Lung (tissue), 12 donors: Measurements from ENCODE around the gene VDAC1. TPM values are rescaled to one million over a fixed set of nuclear protein-coding genes. Genes with fewer than 3 reads are reported as not detected.
A peak's percentile ranks its signal among the peaks of the same experiment; 100 is the strongest.

ENCODE experiments used
- ATAC-seq: fragments of 200-7000 bp; cut with Tn5 transposase; one replicate; pipeline ENCODE4 v1.9.1; 2020; ENCODE audit warnings: moderate number of reproducible peaks; ENCODE audit not compliant: insufficient read depth, low FRiP score
- DNase-seq, 3 donors: peaks; one replicate each; pipeline ENCODE4 v3.0.0-alpha.2; 2013 to 2017
- H3K27ac ChIP-seq, 2 donors: one replicate each; pipeline ENCODE4 v1.5.1; 2013; ENCODE audit warnings: mild to moderate bottlenecking in 2 of 2, moderate library complexity in 2 of 2, control low read depth in 1 of 2, inconsistent platforms in 1 of 2, low read depth in 1 of 2, low read length in 1 of 2
- H3K27me3 ChIP-seq, 3 donors: one replicate each; pipeline ENCODE4 v1.5.1; 2013; ENCODE audit warnings: low read length in 2 of 3; ENCODE audit not compliant: control insufficient read depth in 3 of 3, insufficient read depth in 3 of 3
- H3K36me3 ChIP-seq, 4 donors: one replicate each; pipeline ENCODE4 v1.5.1; 2013; ENCODE audit warnings: low read length in 4 of 4, mild to moderate bottlenecking in 1 of 4, moderate library complexity in 1 of 4; ENCODE audit not compliant: control insufficient read depth in 4 of 4, insufficient read depth in 4 of 4
- H3K4me1 ChIP-seq, 5 donors: one replicate each; pipeline ENCODE4 v1.5.1; 2013; ENCODE audit warnings: low read length in 5 of 5, mild to moderate bottlenecking in 2 of 5, moderate library complexity in 1 of 5; ENCODE audit not compliant: control insufficient read depth in 5 of 5, insufficient read depth in 5 of 5
- H3K4me3 ChIP-seq: one replicate; pipeline ENCODE4 v1.5.1; 2013; ENCODE audit warnings: mild to moderate bottlenecking, control low read depth, moderate library complexity
- H3K9ac ChIP-seq, 2 donors: one replicate each; pipeline ENCODE4 v1.5.1; 2013; ENCODE audit warnings: low read length in 2 of 2, control low read depth in 1 of 2; ENCODE audit not compliant: insufficient read depth in 1 of 2
- H3K9me3 ChIP-seq, 4 donors: one replicate each; pipeline ENCODE4 v1.5.1; 2013; ENCODE audit warnings: low read length in 3 of 4, mild to moderate bottlenecking in 1 of 4, moderate library complexity in 1 of 4; ENCODE audit not compliant: control insufficient read depth in 4 of 4, insufficient read depth in 3 of 4
- CTCF ChIP-seq: IDR thresholded peaks from 2 replicates; pipeline ENCODE4 v1.5.1; 2012; ENCODE audit warnings: mild to moderate bottlenecking; ENCODE audit errors: control extremely low read depth, extremely low read depth
- WGBS, 2 donors: extraction: QIAGEN DNeasy Blood & Tissue Kit; methylation state at CpG; one replicate each; pipeline ENCODE4 v1.1.7; 2013; 5-methylcytosine and 5-hydroxymethylcytosine counted together
- polyA plus RNA-seq, 2 donors: library from polyadenylated mRNA; stranded (reverse); fragments of 200-250 nt; gene quantifications; one replicate each; pipeline ENCODE4 v1.2.1, GENCODE V29; 2013
- total RNA-seq, 2 donors: library from RNA; depleted of rRNA in 1 of 2; stranded (reverse); fragments of >200 nt in 1 of 2; gene quantifications; one replicate each; pipeline ENCODE4 v1.2.1, GENCODE V29; 2014 to 2021
- donor health status: control.
- donor health status: control.
- donor health status: Bipolar disorder and iron deficiency.
- donor health status: healthy.
- donor health status: DM: yes; HTN: yes; CAD: no.

The VDAC1 gene
- total and polyA plus RNA-seq, 4 donors: 107 to 136 (median 120) TPM

GRCh38 chr5:133925866-133926488 lies 78.8 kb downstream of the VDAC1 start:
- Histone ChIP-seq H3K9ac (no peak overlapping the region), H3K4me3 (no peak overlapping the region), H3K27ac (no peak overlapping the region), H3K9me3 (peaks cover 0 to under 1% (median 0%) of the 10 kb centered on the region in 4 donors), H3K36me3 (no peaks in the 10 kb centered on the region), H3K27me3 (no peaks in the 10 kb centered on the region), H3K4me1 (peaks cover 0 to 19% (median 0%) of the 10 kb centered on the region in 5 donors)
- no peak for DNase-seq
- WGBS, 2 donors: 90% methylated on average over 12 of the region's 12 CpGs
- no peak for ATAC-seq
- TF ChIP-seq CTCF: no peak

DNA sequence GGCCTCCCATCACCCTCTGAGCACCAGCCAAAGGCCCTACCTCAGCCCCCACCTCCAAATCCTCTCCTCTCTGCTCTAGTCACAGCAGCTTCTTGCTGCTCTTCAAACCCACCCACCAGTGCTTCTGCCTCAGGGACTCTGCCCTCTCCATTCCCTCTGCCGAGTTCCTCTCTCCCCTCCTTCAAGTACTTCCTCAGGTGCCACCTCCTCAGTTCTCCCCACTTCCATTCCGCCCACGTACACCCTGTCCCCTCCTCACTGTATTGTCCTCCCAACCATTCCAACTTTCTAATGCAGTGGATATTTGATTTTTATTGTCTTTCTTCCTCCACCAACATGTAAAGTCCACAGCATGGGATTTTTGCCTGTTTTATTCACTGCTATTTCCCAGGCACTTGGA lies 79.5 kb downstream of the VDAC1 start:
- no peak for TF ChIP-seq CTCF
- Histone ChIP-seq H3K4me1 (peaks cover 0 to 19% (median 0%) of the 10 kb centered on the region in 5 donors), H3K9ac (no peak overlapping the region), H3K27ac (no peak overlapping the region), H3K9me3 (peaks cover 0 to 1% (median 0%) of the 10 kb centered on the region in 4 donors), H3K27me3 (no peaks in the 10 kb centered on the region), H3K36me3 (no peaks in the 10 kb centered on the region), H3K4me3 (no peak overlapping the region)
- ATAC-seq (no peak), DNase-seq (no peak)
- 66 to 76% methylated on average over 3 of the region's 3 CpGs for WGBS, 2 donors

- peaks cover 0 to 19% (median 0%) of the 10 kb centered on the region in 5 donors for H3K4me1 ChIP-seq
- no peak overlapping the region for H3K27ac ChIP-seq
- TF ChIP-seq CTCF: no peak
- H3K27me3 ChIP-seq: no peaks in the 10 kb centered on the region
- DNase-seq (peak in 1 of 3 donors; percentile 21), ATAC-seq (no peak)
- no peak overlapping the region for H3K4me3 ChIP-seq
- no peak overlapping the region for H3K9ac ChIP-seq
- WGBS, 2 donors: 52 to 63% methylated on average over 5 of the region's 5 CpGs
- no peaks in the 10 kb centered on the region for H3K36me3 ChIP-seq
- peaks cover 0 to 1% (median 0%) of the 10 kb centered on the region in 4 donors for H3K9me3 ChIP-seq
Measured at GRCh38 chr5:133924221-133924920, 80.4 kb downstream of the VDAC1 start.
